GM10266 (cell line): ENCODE data around the gene RAPGEF4.
"Not testable (repeated sequence)": the region's sequence is repeated elsewhere in the genome, so short reads cannot be mapped to it uniquely, and the experiment has no call there.

Experiments used
- DNase-seq: peaks from one replicate; pipeline ENCODE4 v3.0.0; 2012; ENCODE audit errors: extremely low spot score
- CTCF ChIP-seq: IDR thresholded peaks from 2 replicates; pipeline ENCODE4 v1.5.1; 2012; ENCODE audit warnings: mild to moderate bottlenecking, low read depth; ENCODE audit not compliant: control insufficient read depth, insufficient read depth; ENCODE audit errors: missing control alignments

RAPGEF4 gene

GRCh38 chr2:173030561-173031490, 295.2 kb downstream of the RAPGEF4 start:
- no peak for TF ChIP-seq CTCF
- DNase-seq = no peak

- no peak for TF ChIP-seq CTCF
- no peak for DNase-seq
Measured at GRCh38 chr2:173032032-173032431, 296.4 kb downstream of the RAPGEF4 start.

GRCh38 chr2:173033084-173033483, 297.4 kb downstream of the RAPGEF4 start:
- TF ChIP-seq CTCF = no peak
- no peak for DNase-seq

GRCh38 chr2:173034143-173034542, 298.5 kb downstream of the RAPGEF4 start:
- no peak for TF ChIP-seq CTCF
- DNase-seq = no peak

GRCh38 chr2:173037245-173038120, 301.8 kb downstream of the RAPGEF4 start:
- no peak for TF ChIP-seq CTCF
- DNase-seq = no peak

- DNase-seq = not testable (repeated sequence)
Measured at GRCh38 chr2:173038257-173038656, 302.6 kb downstream of the RAPGEF4 start.

- TF ChIP-seq CTCF = no peak
- DNase-seq = no peak
Measured at GRCh38 chr2:173040729-173041128, 305.1 kb downstream of the RAPGEF4 start.
